Fibroblast of skin of right quadriceps (primary cell): ENCODE results near the gene ILF2.
"Not testable (repeated sequence)": the region's sequence is repeated elsewhere in the genome, so short reads cannot be mapped to it uniquely, and the experiment has no call there.

Source experiments
- DNase-seq: peaks from one replicate; pipeline ENCODE4 v3.0.0-alpha.2; 2013

The ILF2 gene

GRCh38 chr1:153678519-153679336 is 7.9 kb upstream of the ILF2 start, which contains the start of gene NPR1:
TSS of gene NPR1 (plus strand) at chr1:153678688. CDS start at chr1:153679109, 421 bp downstream.
- no peak for DNase-seq

DNA sequence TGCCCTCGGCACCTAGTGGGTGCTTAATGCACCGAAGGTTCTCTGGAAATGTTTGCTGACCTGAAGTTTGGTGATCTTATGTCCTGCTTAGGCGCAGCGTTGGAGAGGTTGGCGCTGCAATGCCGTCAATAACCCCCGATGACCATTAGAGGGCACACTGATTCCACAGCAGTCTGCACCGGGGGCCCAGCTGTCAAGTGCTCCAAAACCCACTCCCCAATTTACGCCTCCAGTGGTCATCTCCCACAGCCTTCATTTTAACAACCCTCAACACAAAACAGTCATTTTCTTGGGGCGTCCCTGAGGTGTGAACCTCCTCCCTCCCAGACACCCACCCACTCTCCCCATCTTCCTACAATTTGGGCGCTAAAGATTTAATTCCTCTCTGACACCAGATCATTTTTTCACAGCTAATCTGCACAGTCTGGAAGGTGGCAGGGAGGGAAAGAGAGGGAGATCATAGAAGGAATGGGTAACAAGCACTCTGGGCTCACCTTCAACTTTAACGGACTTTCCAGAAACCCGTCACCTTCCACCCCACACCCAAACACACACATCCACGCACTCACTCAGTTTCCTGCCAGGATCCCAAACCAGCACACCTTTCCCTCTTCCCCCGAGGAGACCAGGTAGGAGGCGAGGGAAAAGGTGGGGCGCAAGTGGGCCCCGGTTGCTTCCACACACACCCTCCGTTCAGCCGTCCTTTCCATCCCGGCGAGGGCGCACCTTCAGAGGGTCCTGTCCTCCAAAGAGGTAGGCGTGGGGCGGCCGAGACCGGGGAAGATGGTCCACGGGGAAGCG is 7.1 kb upstream of the ILF2 start:
- no peak for DNase-seq

DNA sequence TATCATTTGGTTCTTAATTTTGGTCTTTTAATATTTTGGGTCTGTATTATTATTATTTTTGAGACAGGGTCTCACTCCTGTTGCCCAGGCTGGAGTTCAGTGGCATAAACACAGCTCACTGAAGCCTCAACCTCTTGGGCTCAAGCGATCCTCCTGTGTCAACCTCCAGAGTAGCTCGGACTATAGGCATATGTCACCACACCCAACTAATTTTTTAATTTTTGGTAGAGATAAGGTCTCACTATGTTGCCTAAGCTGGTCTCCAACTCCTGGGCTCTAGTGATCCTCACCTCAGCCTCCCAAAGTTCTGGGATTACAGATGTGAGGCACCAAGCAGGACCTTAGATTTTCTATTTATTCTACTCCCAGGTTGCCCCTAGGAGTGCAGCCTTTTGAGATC is 2.7 kb upstream of the ILF2 start:
- DNase-seq = no peak

DNA sequence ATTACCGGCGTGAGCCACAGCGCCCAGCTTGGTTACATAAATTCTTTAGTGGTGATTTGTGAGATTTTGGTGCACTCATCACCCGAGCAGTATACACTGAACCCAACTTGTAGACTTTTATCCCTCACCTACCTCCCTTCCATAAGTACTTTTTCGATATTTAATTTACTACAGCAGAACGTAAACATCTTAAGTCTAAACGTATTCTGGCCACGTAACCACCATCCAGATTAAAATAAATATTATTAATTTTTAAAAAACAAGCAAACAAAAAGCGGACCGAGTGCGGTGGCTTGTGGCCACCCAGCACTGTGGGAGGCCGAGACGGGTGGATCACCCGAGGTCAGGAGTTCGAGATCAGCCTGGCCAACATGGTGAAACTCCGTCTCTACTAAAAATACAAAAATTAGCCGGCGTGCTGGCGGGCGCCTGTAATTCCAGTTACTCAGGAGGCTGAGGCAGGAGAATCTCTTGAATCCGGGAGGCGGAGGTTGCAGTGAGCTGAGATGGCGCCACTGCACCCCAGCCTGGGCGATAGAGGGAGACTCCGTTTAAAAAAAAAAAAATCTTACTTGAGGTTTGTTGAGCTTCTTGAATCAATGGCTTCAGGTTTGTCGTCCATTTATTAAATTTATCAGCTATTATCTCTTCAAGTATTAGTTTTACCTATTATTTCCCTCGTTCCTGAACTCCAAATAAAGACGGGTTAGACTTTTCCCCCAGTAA is 998 bp upstream of the ILF2 start:
- DNase-seq = not testable (repeated sequence)

GRCh38 chr1:153670257-153670858 is 435 bp downstream of the ILF2 start:
- no peak for DNase-seq

DNA sequence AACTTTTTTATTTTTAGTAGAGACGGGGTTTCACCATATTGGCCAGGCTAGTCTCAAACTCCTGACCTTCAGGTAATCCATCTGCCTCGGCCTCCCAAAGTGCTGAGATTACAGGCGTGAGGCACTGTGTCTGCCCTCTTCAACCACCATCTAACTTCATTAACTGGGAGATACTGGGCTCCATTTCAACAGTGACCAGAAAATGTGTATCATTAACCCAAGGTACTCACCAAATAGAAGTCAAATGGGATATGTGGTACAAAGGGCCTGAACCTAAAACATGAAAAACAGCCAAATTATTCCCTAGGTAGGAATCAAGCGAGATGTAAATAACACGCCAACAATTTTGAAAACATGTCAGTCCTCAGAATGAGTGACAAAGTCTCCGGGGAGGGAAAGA is 1.2 kb downstream of the ILF2 start:
- DNase-seq = no peak

- not testable (repeated sequence) for DNase-seq
Measured at GRCh38 chr1:153668672-153669071, 2.1 kb downstream of the ILF2 start.

DNA sequence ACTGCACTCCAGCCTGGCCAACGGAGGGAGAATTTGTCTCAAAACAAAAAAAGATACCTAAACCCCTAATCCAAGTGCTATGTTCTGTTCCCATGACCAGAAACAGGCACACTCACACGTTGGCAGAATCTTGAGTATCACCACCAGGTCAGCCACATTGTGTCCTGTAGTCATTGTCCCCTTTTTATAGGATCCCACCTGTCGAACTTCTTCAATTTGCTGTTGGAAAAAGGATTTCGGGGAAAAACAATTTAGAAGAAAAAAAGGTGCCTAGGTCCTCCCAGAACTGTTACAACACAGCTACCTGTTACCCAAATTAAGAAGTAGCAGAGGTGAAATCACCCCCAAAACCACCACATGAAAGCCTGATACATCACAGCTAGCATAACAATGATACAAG is 3.4 kb downstream of the ILF2 start:
- no peak for DNase-seq

GRCh38 chr1:153663211-153663610 is 7.6 kb downstream of the ILF2 start:
- peak; percentile 22 for DNase-seq

DNA sequence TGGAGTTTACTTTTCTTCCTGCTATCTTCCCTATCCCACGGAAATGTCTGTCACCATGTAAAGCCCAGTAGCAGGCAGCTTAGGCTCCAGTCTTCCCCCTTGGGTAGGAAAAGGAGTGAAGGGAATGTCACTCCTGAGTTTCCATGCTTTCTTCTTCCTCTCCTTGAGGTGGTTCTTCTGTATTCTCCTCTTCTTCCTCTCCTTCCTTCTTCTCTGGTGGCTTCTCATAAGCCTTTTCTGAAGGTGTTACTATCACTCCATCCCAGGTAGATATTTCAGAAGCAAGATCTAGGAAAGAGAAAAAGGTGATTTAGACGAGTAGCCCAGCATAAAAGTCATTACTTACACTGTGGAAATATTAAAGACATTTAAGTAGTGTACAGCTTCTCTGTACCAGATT is 8.5 kb downstream of the ILF2 start:
- DNase-seq = no peak

DNA sequence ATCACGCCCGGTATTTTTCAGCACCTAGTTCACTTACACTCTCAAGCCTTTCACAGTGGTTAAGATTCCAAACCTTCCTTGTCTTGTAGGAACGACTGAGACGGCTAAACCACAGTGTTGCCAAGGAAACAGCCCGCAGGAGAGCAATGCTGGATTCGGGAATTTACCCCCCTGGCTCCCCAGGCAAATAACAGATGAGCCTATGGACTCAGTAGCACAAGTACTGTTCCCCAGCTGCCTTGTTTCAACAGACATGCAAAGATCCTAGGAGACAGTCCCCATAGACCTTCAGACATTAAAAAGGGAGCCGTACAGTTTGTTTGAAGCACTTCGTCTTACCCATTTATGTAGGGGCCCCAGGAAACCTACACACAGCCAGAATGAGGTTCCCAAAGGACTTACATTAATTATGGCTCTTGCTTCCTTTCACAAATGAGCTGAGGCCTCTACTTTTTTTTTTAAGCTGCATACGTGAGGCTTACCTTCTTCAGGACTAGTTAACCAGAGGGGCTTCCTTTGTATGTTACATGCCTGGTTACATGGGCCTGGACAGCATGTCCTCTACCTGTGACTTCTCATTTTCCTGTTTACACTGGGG is 9.6 kb downstream of the ILF2 start:
- peak; percentile 14 for DNase-seq

DNA sequence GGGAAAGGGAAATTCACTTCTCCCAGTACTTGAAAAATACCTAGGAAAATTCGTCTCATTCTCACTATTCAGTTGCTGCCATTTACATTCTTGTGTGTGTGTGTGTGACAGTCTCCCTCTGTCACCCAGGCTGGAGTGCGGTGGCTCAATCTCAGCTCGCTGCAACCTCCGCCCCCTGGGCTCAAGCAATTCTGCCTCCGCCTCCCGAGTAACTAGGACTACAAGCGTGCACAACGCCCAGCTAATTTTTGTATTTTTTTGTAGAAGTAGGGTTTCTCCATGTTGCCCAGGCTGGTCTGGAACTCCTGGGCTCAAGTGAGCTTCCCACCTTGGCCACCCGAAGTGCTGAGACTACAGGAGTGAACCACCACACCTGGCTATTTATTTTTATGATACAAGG is 11.1 kb downstream of the ILF2 start:
- no peak for DNase-seq

GRCh38 chr1:153659175-153659534 is 11.6 kb downstream of the ILF2 start:
- DNase-seq = no peak

GRCh38 chr1:153658400-153659174 is 12.2 kb downstream of the ILF2 start, which contains the start of gene SNAPIN:
TSS of gene SNAPIN (plus strand) at chr1:153658703. CDS start at chr1:153658744, 41 bp downstream.
- DNase-seq = peak; percentile 87

- DNase-seq = no peak
Measured at GRCh38 chr1:153655333-153655732, 15.5 kb downstream of the ILF2 start.

DNA sequence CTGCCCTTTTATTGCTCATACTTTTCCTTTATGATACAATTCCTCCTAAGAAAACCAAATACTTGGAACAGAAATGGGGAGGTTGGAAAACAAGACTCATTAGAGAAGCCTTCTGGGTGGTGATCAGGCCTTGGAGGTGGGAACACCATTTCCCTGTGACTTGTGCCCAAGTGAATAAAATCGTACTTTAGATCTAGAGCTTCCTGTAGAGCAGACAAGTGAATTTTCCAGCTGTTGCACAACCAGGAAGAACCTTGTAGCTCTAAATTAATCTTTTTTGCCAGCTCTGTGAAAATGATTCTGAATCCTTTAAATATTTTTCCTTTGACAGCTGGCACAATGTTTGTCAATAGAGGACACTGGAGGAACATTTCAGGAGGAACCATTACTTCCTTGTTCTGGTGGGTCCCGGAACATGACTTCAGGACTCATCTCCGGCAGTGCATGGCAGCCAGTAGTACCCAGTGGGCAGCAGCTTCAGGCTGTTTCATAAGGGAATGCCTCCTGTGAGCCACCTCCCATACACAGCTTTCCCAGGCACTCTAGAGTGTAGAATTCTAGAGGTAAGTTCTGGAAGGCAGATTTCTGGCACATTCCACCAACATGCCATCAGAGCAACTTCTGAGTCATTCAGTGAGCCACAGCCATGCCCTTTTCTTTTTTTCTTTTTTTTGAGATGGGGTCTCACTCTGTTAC is 17.8 kb downstream of the ILF2 start:
- peak; percentile 51 for DNase-seq

- no peak for DNase-seq
Measured at GRCh38 chr1:153651771-153652170, 19.0 kb downstream of the ILF2 start.

DNA sequence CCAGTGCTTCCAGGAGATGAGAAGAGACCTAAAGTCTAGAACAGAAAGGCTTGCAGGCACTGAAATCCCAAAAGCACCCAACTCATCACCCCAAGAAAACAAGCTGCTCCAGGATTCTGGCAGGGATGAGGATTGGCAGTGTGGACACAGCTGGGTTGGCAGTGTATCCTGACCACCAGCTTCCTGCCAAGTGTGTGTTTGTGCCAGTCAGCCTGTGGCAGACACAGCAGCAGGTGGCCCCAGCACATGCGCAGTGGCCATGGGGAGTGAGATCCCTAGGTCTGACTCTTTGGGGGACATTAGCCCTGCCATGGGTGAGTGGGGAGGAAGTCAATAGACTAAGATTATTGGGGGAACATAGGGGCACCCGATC is 20.9 kb downstream of the ILF2 start:
- DNase-seq = no peak

DNA sequence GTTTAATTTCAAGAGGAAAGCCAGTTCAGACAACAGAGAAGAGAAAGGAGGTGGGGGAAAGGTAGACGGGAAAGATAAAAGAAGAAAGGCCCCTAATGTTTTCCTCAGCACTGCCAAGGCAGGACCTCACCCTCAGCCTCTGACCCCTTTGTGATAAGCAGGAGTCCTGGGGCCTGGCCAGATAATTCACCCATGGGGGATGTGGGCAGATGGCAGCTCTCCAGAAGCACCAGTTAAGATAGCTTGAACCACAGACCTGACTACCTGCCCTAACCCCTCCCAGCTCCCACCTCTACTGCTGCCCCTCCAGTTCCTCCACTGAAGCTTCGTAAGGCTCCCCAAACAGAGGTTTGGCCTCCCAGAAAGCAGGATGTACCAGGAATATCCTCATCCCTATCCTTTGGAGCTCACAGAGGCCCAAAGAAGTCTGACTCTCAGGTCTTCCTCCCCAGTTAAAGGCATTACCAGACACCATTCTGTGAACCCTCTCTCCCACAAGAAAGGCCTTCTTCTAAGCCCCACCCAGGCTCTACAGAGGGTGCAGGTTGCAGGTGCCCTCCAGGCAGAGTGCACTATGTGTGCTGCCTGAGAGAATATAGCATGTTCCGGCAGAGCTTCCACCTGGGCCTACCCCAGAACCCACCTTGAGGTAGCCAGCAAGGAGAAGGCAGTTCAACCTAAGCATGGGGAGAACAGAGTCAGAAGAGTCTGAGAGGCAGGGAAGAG is 21.5 kb downstream of the ILF2 start:
- DNase-seq = no peak

DNA sequence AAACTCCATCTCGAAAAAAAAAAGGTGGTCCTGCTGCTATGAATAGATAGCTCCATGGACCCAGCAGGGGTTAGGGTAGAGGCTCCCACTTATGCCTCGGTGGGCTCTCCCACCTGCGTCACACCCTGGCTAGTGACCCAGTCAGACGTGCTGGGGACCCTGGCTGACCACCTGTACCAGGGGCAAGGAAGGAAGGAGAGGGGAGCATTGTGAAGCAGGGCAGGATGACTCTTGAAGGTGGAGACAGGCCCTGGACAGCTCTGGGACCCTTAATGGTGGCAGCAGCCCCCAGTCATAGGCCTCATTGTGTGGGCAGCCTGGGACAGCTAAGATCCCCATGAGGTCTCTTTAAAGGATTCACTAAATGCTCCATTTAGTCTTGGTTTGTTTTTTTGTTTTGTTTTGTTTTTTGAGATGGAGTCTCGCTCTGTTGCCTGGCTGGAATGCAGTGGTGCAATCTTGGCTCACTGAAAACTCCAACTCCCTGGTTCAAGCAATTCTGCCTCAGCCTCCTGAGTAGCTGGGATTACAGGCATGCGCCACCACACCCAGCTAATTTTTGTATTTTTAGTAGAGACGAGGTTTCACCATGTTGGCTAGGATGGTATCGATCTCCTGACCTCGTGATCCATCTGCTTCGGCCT is 22.7 kb downstream of the ILF2 start:
- DNase-seq = no peak
